Body of pancreas (tissue), 4 donors: ENCODE results near the gene DGKD. TPM values are rescaled to one million over a fixed set of nuclear protein-coding genes. Genes with fewer than 3 reads are reported as not detected.

Experiments
- ATAC-seq: fragments of 150-250 bp; one replicate; pipeline ENCODE4 v1.9.1; 2016
- DNase-seq, 4 donors: peaks; one replicate each; pipeline ENCODE4 v3.0.0-alpha.2; 2019
- H3K27ac ChIP-seq, 4 donors: fragments of 200-600 bp; sonication (generic); 1 replicate in 3 of 4; 2 replicates in 1 of 4; pipeline versions ENCODE4 v1.5.1 to v1.6.1; 2016 to 2019; ENCODE audit warnings: mild to moderate bottlenecking in 1 of 4, mixed read lengths in 1 of 4, moderate library complexity in 1 of 4
- H3K27me3 ChIP-seq, 2 donors: fragments of 200-600 bp; sonication (generic); one replicate each; pipeline ENCODE4 v1.6.0; 2016; ENCODE audit warnings: mild to moderate bottlenecking in 1 of 2
- H3K36me3 ChIP-seq, 2 donors: fragments of 200-600 bp; sonication (generic); replicated peaks in 1 of 2; 2 replicates each; pipeline ENCODE4 v1.5.1; 2016; ENCODE audit warnings: low read depth in 2 of 2; ENCODE audit not compliant: insufficient read depth in 1 of 2
- H3K4me1 ChIP-seq: fragments of 200-600 bp; sonication (generic); one replicate; pipeline ENCODE4 v1.6.0; 2016
- H3K4me3 ChIP-seq, 2 donors: fragments of 200-600 bp; sonication (generic); 1 replicate in 1 of 2; 2 replicates in 1 of 2; pipeline ENCODE4 v1.5.1; 2016 to 2019
- H3K9me3 ChIP-seq, 3 donors: fragments of 200-600 bp; sonication (generic); 1 replicate in 2 of 3; 2 replicates in 1 of 3; pipeline ENCODE4 v1.5.1; 2016
- CTCF ChIP-seq, 7 experiments: fragments of 450-650 bp in 4 of 7; fragments of 200-600 bp in 3 of 7; sonication (generic) in 3 of 7; IDR thresholded peaks; one replicate each; pipeline ENCODE4 v1.5.1; 2016 to 2019; ENCODE audit warnings: antibody characterized with exemption in 7 of 7
- POLR2A ChIP-seq, 3 donors: fragments of 450-650 bp; IDR thresholded peaks; one replicate each; pipeline ENCODE4 v1.6.1; 2016; ENCODE audit warnings: antibody characterized with exemption in 3 of 3, mild to moderate bottlenecking in 2 of 3
- WGBS, 2 donors: methylation state at CpG; one replicate each; pipeline ENCODE4 v1.1.5; 2017; 5-methylcytosine and 5-hydroxymethylcytosine counted together
- intact Hi-C: fragments of 100-400 bp; cut with DNase I; formaldehyde crosslinking; loops from one replicate; pipeline ENCODE4 v1.15.1; 2023
- total RNA-seq, 2 donors: library from RNA; depleted of rRNA; stranded (reverse); fragments of >200 nt; gene quantifications; one replicate each; pipeline ENCODE4 v1.1.0, GENCODE V29; 2016

Gene DGKD
- total RNA-seq, 2 donors from 2014 or later, result 9.1 to 30.3 TPM

GRCh38 chr2:233349005-233349998, 5.0 kb upstream of the DGKD start:
- DNase-seq, result peak in 1 of 4 donors; percentile 36
- Histone ChIP-seq H3K9me3 (no peaks in the 10 kb centered on the region), H3K4me3 (no peak overlapping the region), H3K36me3 (no peaks in the 10 kb centered on the region), H3K27ac (no peak overlapping the region), H3K4me1 (peaks cover 7% of the 10 kb centered on the region), H3K27me3 (no peaks in the 10 kb centered on the region)
- TF ChIP-seq POLR2A (IDR thresholded peaks at IDR 0.05) (no peak), CTCF (IDR thresholded peaks at IDR 0.05) (no peak)
- intact Hi-C loops, result no loop called here
- ATAC-seq, result no peak
- WGBS, 2 donors, result 45 to 67% methylated on average over 11 to 15 of the region's 15 CpGs

- 37 to 43% methylated on average over 8 of the region's 8 CpGs for WGBS, 2 donors
- TF ChIP-seq POLR2A (IDR thresholded peaks at IDR 0.05) (no peak), CTCF (IDR thresholded peaks at IDR 0.05) (no peak)
- Histone ChIP-seq H3K27me3 (no peaks in the 10 kb centered on the region), H3K9me3 (no peaks in the 10 kb centered on the region), H3K27ac (no peak overlapping the region), H3K36me3 (no peaks in the 10 kb centered on the region), H3K4me1 (peaks cover 15% of the 10 kb centered on the region), H3K4me3 (no peak overlapping the region)
- ATAC-seq (no peak), DNase-seq (peak in 1 of 4 donors; percentile 25)
- intact Hi-C loops, result no loop called here
Measured at GRCh38 chr2:233350708-233351107, 3.6 kb upstream of the DGKD start.

- no peak for ATAC-seq
Measured at GRCh38 chr2:233351423-233351822, 2.9 kb upstream of the DGKD start.

GRCh38 chr2:233352141-233352842, 2.0 kb upstream of the DGKD start:
- Histone ChIP-seq H3K27me3 (no peaks in the 10 kb centered on the region), H3K27ac (no peak overlapping the region), H3K4me1 (peaks cover 23% of the 10 kb centered on the region), H3K4me3 (no peak overlapping the region), H3K36me3 (no peaks in the 10 kb centered on the region), H3K9me3 (no peaks in the 10 kb centered on the region)
- WGBS, 2 donors, result 91 to 95% methylated on average over 24 to 25 of the region's 25 CpGs
- no peak for ATAC-seq
- no peak for DNase-seq
- TF ChIP-seq CTCF (IDR thresholded peaks at IDR 0.05) (no peak), POLR2A (IDR thresholded peaks at IDR 0.05) (no peak)
- intact Hi-C loops, result no loop called here

More at GRCh38 chr2:233351423-233351822, 2.9 kb upstream of the DGKD start:
- H3K36me3 ChIP-seq, result no peaks in the 10 kb centered on the region
- no peak overlapping the region for H3K4me3 ChIP-seq
- H3K9me3 ChIP-seq, result no peaks in the 10 kb centered on the region
- TF ChIP-seq CTCF (IDR thresholded peaks at IDR 0.05) (no peak), POLR2A (IDR thresholded peaks at IDR 0.05) (no peak)
- 67 to 79% methylated on average over 7 of the region's 7 CpGs for WGBS, 2 donors
- H3K27me3 ChIP-seq, result no peaks in the 10 kb centered on the region
- H3K27ac ChIP-seq, result no peak overlapping the region
- H3K4me1 ChIP-seq, result peaks cover 22% of the 10 kb centered on the region
- peak in 1 of 4 donors; percentile 24 for DNase-seq
- intact Hi-C loops, result no loop called here
